Measurements from ENCODE around the gene TEX2.
"Not testable (repeated sequence)": the region's sequence is repeated elsewhere in the genome, so short reads cannot be mapped to it uniquely, and the experiment has no call there.

TEX2 gene

DNA sequence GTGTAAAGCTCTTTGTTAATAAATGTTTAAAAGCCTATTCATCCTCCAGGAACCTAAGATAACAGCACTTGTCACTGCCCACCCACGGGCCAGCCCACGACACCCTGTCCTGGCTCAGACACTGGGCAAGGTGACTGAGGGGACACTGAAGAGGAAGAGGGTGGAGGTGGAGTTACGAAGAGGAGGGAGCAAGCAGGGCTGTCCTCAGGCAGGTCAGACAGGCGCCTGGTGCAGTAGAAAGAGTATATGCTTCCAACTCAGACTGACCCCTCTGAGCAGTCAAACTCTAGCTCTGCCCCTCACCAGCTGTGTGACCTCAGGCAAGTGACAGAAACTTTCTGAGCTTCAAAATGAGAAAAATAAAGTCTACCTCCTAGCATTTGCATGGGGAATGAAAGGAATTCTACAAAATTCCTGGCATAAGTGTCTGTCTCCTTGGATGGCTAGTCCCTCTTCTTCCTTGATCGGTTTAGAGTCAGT is 22.8 kb downstream of the TEX2 start:
- DNase-seq (ENCODE audit: low spot score) = no peak

DNA sequence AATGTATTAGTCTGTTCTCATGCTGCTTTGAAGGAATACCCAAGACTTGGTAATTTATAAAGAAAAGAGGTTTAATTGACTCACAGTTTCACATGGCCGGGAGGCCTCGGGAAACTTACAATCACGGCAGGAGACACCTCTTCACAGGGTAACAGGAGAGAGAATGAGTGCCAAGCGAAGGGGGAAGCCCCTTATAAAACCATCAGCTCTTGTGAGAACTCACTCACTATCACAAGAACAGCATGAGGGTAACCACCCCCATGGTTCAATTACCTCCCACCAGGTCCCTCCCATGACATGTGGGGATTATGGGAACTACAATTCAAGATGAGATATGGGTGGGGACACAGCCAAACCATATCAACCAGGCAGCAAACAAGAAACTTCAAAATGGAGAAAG is 24.6 kb downstream of the TEX2 start:
- DNase-seq (ENCODE audit: low spot score) = not testable (repeated sequence)

DNA sequence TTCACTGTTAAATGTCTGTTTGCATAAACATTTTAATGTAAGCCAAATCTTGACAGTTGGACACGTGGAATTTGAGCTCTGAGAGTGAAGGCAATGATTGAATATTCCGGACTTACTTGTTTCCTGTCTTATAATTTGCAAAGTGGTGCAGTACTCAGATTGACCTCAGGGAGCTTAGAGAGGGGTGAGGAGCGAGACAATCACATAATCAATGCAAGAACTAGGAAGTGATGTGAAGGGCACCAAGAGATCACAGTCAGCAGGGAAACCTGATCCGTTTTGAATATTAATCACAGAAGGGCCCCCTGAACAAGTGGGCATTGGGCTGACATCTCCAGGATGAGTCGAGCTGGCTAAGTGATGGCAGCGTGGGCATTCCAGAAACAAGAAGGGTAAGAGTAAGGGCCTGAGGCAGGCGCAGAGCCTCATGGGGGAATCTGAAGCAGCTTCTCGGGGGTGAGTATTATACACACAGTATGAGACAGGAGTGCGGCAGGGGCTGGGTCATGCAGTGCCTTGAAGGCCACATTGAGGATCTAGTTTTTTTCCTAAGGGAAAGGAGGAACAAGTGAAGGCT is 26.1 kb downstream of the TEX2 start:
- peak; percentile 48 for DNase-seq (ENCODE audit: low spot score)

DNA sequence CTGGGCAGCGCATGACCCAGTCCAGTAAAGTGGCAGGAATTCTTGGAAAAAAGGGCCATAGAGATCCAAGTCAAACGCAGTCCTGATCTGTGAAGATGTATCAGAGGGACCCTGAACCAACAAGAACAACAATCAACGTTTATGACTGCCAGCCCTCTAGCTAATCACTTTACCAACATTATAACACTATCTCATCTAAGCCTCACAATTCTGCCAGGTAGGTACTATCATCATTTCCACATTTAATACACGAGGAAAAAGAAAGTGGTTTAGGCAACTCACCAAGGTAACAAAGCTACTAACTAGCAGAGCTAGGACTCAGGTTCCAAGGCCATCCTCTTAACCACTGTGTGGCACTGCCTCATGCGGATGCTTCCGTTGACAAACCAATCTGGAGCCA is 28.1 kb downstream of the TEX2 start:
- no peak for DNase-seq (ENCODE audit: low spot score)

DNA sequence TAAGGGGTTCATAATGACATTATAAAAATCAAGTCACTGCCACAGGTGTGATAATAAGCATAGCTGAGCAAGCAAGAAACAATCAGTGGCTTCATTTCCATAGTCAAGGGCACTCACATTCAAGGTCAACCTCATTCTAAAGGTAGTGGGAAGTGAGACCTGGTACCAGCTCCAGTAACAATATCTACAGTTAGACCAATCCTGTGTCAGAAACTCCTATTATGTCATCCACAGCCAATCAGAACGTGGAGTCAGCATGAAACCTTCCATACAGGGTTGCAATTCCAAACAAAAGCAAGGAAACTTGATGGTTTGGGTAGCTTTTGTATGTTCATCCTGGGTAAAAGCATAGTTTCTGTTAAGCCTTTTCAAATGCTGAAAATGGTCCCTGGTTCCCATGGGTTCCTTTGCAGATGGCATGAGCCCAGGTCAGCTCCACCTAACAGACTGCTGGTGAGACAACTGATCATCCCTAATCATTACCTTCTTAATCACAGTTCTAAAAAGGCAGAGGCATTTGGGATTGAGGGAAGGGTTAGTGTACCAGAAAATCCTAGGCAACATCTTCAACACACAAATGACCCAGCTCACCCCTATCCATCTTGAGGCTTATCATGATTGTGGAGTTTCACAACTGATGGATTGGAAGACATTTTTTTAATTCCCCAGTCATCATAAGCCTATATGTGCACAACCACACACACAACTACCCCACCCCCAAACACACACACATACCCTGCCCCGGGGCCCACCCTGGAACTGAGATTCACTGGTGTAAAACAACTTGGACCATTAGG is 30.4 kb downstream of the TEX2 start:
- DNase-seq (ENCODE audit: low spot score) = no peak

DNA sequence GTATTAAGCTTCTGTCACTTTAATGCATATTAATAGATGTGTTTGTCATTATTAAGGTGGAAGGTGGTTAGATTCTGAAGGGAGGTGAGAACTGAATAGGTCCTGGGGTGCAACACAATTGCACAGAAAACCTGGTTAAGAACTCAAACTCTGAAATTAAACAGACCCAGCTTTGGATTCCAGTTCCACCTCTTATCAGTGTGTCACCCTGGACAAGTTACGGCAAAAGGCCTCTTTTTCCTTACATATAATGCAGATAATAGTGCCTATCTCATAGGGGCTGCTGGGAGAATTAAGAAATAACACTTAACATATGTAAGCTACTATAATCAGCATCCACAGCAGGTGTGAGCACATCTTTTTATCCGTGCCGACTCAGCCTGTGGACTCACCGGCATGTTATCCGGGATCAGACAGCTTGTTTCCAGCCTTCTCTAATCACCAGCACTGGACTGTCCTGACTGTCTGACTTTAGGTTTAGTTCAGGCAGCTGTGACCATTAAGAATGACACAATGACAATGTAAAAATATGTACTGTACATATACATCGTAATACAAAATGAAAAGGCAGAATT is 31.4 kb downstream of the TEX2 start:
- DNase-seq (ENCODE audit: low spot score) = no peak

DNA sequence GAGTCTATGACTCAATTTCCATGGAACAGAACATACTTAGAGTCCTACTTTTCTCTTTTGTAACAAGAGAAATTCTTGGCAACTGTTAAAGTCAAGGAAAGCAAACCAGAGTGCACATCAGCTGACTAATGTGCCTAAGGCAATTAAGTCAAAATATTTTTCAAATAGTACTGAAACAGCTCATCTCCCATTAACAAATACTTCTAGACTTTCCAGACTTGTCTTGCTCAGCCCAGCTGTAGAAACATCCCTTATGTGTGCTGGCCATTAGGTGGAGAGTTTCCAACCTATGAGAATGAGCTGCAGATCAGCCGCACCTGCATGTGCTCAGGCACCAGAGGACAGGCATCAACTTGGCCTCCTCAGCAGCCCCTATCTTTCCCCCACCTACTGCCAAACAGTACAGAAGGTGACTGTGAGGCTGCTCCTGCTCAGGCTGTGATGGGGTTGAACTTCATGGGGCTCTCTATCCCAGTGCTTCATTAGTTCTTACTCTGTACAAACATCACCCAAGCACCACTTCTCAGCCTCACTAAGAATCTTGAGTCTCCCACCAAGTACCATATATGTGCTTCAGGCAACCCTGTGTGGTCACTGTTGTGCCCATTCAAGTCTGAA is 32.2 kb downstream of the TEX2 start:
- no peak for DNase-seq (ENCODE audit: low spot score)

DNA sequence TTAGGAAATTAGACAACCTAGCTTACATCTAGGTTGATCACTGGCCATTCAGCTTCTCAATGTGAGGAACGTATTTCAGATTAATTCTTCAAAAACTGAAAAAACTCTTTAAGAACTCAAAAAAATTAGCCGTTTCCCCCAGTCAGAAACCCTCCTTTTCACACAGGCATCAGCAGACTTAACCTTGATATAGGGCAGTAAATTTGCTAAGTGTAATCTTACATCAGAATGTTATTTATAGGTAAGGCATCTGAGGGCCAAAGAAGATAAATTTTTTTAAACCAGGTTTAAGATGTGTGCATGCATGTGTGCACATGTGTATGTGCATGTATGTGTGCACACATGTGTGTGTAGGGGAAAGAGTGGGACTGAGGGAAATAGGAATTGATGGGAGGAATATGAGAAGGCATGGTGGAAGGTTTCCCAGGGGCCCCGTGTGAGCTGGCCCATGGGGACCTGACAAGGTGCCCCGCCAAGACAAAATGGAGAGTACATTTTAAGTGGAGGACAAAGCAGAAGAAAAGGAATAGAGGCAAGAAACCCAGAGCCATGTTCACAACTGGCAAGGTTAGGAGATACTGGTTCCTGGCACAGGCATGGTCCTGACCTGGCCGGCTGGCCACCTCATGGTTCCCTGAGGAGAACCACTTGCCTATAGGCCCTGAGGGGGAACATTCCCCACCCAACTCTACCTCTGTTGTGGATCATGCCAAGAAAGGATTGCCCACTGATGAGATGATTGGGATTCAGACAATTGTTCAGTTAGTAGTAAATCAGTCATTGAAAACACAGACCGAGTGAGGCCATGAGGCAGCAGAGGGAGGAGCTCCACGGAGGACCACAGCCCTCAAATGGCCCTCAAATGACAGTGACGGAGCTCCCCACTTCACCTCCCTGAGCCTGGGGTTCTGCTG is 33.0 kb downstream of the TEX2 start:
- no peak for DNase-seq (ENCODE audit: low spot score)

DNA sequence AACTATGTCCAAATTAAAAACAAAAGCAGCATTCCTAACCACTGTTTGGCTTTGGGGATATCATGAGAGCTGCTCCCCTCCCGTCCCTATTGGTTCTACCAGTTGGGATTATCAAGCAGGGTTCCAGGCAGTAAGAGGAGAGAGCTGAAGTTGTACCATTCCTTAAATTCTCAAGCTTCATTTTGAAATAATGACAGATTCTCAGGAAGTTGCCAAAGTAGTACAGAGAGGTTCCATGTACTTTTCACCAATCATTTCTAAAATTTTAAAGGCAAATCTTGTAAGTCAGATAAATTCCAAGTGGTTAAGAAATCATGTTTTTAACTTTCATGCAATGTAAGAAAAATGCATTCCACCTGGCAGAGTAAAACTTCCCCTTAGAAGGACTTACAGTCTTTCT is 36.9 kb downstream of the TEX2 start:
- no peak for DNase-seq (ENCODE audit: low spot score)

DNA sequence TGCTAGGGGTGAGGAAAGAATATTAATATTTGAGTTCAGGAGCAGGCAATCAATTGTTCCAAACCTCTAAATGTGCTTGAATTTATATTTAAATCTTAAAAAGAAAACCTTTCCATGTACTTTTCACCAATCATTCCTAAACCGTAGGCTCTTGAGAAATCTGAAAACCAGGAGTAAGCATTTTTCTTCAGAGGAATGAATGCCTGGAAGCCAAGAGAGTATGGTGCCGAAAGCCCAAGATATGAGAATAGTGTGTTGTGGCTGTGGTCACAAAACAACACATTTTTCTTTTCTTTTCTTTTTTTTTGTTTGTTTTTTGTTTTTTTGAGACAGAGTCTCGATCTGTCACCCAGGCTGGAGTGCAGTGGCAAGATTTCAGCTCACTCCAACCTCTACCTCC is 37.6 kb downstream of the TEX2 start:
- DNase-seq (ENCODE audit: low spot score) = no peak

DNA sequence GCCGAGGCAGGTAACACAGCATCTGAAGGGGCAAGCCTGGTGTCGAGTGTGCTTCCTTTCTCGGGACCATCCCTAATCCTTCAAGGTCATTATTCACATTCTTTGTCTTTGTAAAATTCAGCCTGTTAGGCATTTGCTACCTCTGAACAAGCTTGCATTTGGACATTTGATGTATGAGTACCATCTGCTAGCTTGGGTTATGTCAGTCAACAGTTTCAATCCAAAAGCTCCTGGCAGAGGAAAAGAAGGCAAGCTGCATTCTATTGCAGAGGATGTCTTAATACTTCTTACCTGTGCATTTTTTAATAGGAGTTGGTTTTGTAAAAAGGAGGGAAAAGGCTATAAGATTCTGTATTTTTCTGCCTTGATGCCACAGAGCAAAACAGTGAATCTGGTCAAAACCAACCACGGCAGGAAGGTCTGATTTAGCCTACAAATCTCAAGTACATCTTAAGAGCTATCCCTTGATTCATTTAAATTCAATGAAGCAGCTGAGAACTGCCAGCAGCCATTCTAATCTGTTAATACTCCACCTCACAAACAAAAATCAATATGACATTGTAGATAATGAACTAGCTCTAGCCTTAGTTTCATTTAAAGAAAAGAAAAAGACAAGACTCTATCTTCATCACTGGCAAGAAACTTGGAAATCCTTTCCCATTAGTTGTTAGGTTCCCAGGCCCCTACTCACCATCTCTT is 39.0 kb downstream of the TEX2 start:
- DNase-seq (ENCODE audit: low spot score) = no peak

DNA sequence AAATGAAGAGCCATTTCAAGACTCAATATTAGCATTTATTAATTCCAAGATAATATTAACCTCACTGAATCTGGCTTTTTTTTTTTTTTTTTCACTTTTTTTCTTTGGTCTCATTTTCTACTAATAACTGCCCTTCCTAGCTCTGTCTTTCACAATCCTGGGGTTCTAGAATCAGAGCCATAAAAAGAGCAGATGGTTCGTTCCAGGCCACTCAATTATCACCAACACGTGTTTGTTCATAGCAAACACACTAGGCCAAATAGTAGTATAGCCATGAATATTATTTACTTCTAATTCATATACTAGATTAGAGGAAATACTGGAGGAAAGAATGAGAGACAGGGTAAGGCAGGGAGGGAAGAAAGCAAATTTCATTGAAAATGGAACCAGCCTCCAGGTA is 39.8 kb downstream of the TEX2 start:
- no peak for DNase-seq (ENCODE audit: low spot score)

DNA sequence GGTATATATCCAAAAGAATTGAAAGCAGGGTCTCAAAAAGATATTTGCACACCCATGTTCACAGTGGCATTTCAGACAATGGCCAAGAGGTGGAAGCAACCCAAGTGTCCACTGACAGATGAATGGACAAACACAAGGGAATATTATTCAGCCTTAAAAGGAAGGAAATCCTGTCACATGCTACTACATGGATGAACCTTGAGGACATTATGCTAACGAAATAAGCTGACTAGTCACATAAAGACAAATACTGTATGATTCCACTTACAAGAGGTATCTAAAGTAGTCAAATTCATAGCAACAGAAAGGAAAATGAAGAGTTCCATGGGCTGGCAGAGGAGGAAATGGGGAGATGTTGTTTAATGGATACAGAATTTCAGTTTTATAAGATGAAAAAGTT is 41.4 kb downstream of the TEX2 start:
- DNase-seq (ENCODE audit: low spot score) = no peak

DNA sequence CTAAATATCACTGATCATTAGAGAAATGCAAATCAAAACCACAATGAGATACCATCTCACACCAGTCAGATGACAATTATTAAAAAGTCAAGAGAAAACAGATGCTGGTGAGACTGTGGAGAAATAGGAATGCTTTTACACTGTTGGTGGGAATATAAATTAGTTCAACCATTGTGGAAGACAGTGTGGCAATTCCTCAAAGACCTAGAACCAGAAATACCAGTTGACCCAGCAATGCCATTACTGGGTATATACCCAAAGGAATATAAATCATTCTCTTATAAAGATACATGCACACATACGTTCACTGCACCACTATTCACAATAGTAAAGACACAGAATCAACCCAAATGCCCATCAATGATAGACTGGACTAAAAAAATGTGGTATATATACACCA is 42.5 kb downstream of the TEX2 start:
- not testable (repeated sequence) for DNase-seq (ENCODE audit: low spot score)

DNA sequence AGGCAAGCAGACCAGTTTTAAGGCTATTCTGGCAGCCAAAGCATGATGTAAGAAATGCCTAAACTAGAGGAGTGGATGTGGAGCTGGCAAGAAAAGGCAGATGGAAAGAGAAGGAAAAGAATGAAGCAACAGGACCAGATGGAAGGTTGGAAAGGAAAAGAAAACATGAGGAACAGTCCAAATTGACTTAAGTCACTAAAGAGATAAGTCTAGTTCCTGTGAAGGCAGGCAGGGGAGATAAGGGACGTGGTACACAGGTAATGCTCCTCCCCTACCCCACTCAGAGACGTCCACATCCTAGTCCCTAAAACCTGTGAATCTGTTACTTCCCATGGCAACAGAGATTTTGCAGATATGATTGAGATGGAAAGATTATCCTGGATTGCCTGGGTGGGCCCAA is 43.5 kb downstream of the TEX2 start:
- DNase-seq (ENCODE audit: low spot score) = no peak

DNA sequence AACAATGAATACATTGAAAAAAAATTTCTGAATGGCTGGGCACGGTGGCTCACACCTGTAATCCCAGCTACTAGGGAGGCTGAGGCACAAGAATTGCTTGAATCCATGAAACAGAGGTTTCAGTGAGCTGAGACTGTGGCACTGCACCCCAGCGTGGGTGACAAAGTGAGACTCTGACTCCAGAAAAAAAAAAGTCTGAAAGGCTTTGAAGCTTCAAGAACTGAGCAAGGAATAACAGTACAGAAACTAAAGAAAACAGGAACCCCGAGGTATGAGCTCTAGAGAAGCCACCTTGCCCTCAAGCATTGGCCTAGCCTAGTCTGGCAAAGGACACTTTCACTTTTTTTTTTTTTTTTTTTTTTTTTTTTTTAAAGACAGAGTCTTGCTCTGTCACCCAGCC is 45.0 kb downstream of the TEX2 start:
- no peak for DNase-seq (ENCODE audit: low spot score)

DNA sequence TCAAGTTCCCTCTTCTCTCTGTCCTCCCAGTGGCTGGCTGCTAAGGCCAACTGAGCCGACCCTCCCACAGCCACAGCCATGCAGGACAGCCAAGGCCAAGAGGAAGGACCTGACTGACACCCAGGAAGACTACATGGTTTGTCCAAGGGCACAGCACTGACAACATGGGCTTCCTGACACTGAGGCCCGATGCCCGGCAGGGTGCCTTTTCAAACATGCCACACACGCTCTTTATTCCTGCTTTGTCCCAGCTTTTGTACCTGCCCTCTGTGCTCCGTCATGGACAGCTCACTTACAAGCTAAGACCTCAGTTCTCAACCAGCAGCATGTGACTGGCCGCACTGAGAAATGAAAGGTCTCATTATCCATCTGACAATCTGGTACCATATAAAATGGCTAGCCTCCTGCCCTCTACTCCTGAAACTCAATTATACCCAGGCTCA is 45.8 kb downstream of the TEX2 start:
- DNase-seq (ENCODE audit: low spot score) = no peak

DNA sequence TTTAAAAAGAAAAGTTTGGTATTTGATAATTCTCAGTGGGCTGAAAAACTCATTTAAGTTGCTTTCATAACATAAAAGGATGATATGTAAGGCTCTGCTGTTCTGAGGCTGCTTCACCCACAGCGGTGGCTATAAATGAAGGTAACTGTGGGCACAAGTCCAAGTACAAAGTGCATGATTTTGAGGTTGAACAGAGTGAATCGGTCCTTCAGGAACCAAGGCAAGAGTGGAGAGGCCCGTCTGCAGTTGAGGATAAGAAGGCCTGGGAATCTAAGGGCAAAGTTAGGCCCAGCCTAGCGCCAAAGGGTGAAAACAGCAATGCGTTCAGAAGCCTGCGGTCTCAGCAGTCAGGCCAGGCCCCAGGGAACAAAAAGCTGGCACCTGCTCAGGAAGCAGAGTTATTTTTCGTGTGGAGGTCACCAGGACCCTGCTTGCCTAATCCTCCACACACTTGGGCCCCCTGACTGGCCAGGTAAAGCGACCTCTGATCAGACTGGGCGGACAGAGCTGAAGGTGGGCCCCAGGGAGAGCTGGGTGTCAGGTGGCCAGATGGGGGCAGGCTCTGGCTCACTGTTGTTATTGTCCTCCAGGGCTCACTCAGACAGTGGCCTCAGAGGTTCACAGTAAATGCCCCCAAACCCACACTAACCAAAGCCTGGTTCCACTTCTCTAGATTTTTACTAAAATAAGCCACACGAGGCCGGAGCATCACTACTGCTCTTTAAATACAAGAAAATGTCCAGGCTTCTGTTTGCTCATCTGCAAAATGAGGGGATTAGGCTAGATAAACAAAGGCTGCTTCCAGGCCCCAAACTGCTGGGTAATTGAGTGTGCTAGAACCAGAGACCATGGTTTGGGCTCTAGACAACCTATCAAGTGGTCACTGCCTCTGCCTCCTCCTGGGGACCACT is 46.5 kb downstream of the TEX2 start:
- DNase-seq (ENCODE audit: low spot score) = peak; percentile 75

DNA sequence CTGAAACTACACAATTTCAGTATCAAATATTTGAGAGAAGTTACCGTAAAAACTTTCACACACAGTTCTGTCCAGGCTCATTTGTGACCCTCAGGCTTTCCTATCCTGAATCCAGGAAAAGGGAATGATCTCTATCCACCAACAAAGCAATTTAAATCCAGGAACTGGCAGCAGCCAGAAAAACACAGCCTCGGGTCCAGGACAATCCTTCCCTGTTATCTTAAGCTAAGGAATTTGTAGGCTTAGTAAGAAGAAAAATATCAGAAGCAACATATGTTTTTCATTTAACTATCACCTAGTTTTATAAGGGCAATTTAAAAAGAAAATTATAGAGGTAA is 47.1 kb downstream of the TEX2 start:
- no peak for DNase-seq (ENCODE audit: low spot score)

DNA sequence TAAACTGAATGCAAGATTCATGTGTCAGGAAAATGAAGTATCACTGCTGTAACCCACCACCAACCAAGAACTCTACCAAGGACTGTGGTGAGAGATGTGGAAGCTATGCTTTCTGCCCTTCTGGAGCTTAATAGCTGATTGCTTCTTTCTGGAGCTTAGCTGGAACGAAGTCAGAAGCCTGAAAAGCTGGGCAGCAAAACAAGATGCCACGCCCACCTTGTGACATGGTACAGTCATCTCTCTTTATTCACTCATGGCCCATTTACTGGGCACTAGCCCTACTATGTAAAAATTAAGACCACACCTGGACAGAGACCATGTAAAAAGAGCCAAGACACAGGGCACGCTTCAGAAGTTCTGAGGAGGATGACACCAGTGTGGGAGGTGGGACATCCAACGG is 48.1 kb downstream of the TEX2 start:
- DNase-seq (ENCODE audit: low spot score) = no peak
